ENCODE measurements around the gene HMCN1.
A peak's percentile ranks its signal among the peaks of the same experiment; 100 is the strongest.

Gene HMCN1

DNA sequence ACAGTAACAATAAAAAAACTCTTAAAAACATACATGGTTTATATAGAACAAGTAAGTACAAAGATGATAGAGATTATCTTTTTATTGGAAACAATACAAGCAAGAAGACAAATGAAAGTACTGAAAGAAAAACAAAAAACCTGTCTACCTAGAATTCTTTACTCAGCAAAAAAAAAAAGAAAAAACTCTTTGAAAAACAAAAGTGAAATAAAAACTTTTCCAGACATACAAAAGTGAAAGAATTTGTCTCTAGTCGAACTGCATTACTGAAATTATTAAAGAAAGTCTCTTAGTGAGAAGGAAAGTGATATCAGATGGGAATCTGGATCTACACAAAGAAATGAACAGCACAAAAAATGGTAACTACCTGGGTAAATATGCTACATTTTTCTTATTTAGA lies 2.7 kb upstream of the HMCN1 start:
- Histone ChIP-seq H2AFZ (ENCODE audit: low read depth, low read length) (no peak overlapping the region), H2AK5ac (ENCODE audit: low read length, severe bottlenecking) (no peak overlapping the region), H2BK15ac (ENCODE audit: low read depth, poor library complexity, severe bottlenecking) (no peak overlapping the region), H3K9ac (ENCODE audit: low read length) (no peak overlapping the region), H3K18ac (ENCODE audit: low read depth in 1 of 2, low read length in 2 of 2) (no peak overlapping the region), H3K9me3 (ENCODE audit: control insufficient read depth, low read length) (peaks cover 3% of the 10 kb centered on the region), H3K14ac (ENCODE audit: low read length in 2 of 2) (no peak overlapping the region), H3K4ac (ENCODE audit: low read depth in 1 of 2, low read length in 2 of 2) (no peak overlapping the region), H3K79me1 (replicated peaks; ENCODE audit: low read length, poor library complexity, severe bottlenecking) (peaks cover 2% of the 10 kb centered on the region), H3K27ac (ENCODE audit: low read length, poor library complexity, severe bottlenecking) (no peak overlapping the region), H2BK5ac (ENCODE audit: low read depth, low read length, poor library complexity, severe bottlenecking) (no peak overlapping the region), H4K8ac (ENCODE audit: low read length) (no peak overlapping the region), H3K4me2 (ENCODE audit: low read length, poor library complexity, severe bottlenecking) (no peak overlapping the region), H2BK120ac (ENCODE audit: low read depth, low read length) (no peak overlapping the region), H3K4me1 (ENCODE audit: control insufficient read depth, insufficient read depth, low read depth, low read length) (no peaks in the 10 kb centered on the region), H2BK12ac (ENCODE audit: low read length in 2 of 2) (no peak overlapping the region), H3K23ac (ENCODE audit: low read length in 2 of 2) (no peak overlapping the region), H3K4me3 (ENCODE audit: insufficient read depth in 1 of 2, low read depth in 1 of 2, low read length in 2 of 2) (no peak overlapping the region), H3K36me3 (ENCODE audit: control insufficient read depth in 1 of 2, insufficient read depth in 2 of 2, low read depth in 1 of 2, low read length in 2 of 2) (no peaks in the 10 kb centered on the region), H3K27me3 (ENCODE audit: control insufficient read depth in 1 of 2, insufficient read depth in 1 of 2, low read length in 2 of 2) (no peaks in the 10 kb centered on the region), H4K91ac (ENCODE audit: low read length) (no peak overlapping the region)
- no peak for DNase-seq
- no CpG with 5 or more reads among the region's 1 CpG for WGBS

DNA sequence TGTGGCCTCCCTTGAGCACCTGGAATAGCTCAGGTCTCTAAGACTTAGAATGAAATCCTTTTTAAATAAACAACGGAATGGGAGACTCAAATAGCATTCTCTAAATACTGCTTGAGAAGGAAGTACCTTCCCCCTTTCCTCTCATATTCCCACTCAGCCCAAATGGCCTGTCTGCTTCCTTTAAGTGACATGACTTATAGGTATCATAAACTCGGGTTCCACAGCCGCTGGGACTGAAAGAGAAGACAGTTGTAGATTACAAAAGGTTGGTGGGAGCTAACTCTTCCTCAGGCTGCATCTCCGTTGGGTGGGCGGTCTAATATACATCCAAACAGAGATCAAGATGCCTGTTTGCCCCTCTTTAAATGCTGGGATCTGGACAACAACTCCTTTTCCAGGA lies 1.2 kb upstream of the HMCN1 start:
- Histone ChIP-seq H3K18ac (ENCODE audit: low read depth in 1 of 2, low read length in 2 of 2) (no peak overlapping the region), H3K9me3 (ENCODE audit: control insufficient read depth, low read length) (peaks cover 3% of the 10 kb centered on the region)

DNA sequence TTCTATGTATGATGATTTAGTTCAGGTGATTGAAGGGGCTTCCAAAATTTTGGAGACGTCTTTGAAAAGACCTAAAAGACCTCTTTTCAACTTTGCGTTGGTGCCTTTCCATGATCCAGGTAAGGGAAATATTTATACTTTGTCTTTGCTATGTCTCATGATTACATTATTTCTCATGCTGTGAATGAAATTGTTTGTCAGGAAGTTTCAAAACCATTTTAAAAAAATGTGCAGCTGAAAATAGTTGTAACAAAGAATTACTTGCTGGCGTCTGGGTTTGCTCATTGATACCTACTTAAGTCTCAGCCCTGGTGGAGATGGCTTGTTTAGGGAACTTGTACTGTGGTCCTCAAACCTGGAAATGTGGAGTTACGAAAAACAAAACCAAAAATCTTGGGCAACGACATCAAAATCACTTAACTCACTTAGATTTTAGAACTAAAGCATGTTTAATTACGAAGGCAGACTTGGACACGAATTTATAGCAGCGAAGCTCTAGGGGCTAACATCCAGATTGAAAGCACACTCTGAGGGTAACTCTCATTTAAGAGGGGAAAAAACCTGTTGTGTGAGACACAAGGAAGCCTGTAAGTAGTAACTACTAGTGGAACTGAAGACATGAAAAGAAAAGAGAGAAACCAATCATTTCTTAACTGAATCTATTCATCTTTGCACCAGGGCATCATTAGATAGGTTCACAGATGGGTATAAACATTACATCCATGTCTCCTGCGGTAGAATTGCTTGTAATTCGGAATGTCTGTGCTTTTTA lies 924 bp downstream of the HMCN1 start:
- Histone ChIP-seq H2BK12ac (ENCODE audit: low read length in 2 of 2) (no peak overlapping the region), H3K27ac (ENCODE audit: low read length, poor library complexity, severe bottlenecking) (peak overlapping the region; percentile 63), H3K14ac (ENCODE audit: low read length in 2 of 2) (no peak overlapping the region), H3K4me2 (ENCODE audit: low read length, poor library complexity, severe bottlenecking) (peak overlapping the region; percentile 92), H3K18ac (ENCODE audit: low read depth in 1 of 2, low read length in 2 of 2) (peak overlapping the region; percentile 21 to 98), H3K4me1 (ENCODE audit: control insufficient read depth, insufficient read depth, low read depth, low read length) (no peaks in the 10 kb centered on the region), H3K4ac (ENCODE audit: low read depth in 1 of 2, low read length in 2 of 2) (no peak overlapping the region), H2AK5ac (ENCODE audit: low read length, severe bottlenecking) (peak overlapping the region; percentile 53), H3K27me3 (ENCODE audit: control insufficient read depth in 1 of 2, insufficient read depth in 1 of 2, low read length in 2 of 2) (no peaks in the 10 kb centered on the region), H3K9ac (ENCODE audit: low read length) (peak overlapping the region; percentile 95), H2BK120ac (ENCODE audit: low read depth, low read length) (no peak overlapping the region), H2BK15ac (ENCODE audit: low read depth, poor library complexity, severe bottlenecking) (no peak overlapping the region), H3K36me3 (ENCODE audit: control insufficient read depth in 1 of 2, insufficient read depth in 2 of 2, low read depth in 1 of 2, low read length in 2 of 2) (peaks cover 0 to 9% of the 10 kb centered on the region in 2 experiments), H4K8ac (ENCODE audit: low read length) (no peak overlapping the region), H3K79me1 (replicated peaks; ENCODE audit: low read length, poor library complexity, severe bottlenecking) (peaks cover 9% of the 10 kb centered on the region), H2BK5ac (ENCODE audit: low read depth, low read length, poor library complexity, severe bottlenecking) (no peak overlapping the region), H3K9me3 (ENCODE audit: control insufficient read depth, low read length) (peaks cover 3% of the 10 kb centered on the region), H2AFZ (ENCODE audit: low read depth, low read length) (no peak overlapping the region), H4K91ac (ENCODE audit: low read length) (no peak overlapping the region), H3K23ac (ENCODE audit: low read length in 2 of 2) (no peak overlapping the region), H3K4me3 (ENCODE audit: insufficient read depth in 1 of 2, low read depth in 1 of 2, low read length in 2 of 2) (peak overlapping the region in 1 of 2 experiments; percentile 86)
- 48% methylated on average over 6 of the region's 10 CpGs for WGBS
- peak; percentile 25 for DNase-seq

More for the DNA sequence above, 1.2 kb upstream of the HMCN1 start:
- Histone ChIP-seq H4K8ac (ENCODE audit: low read length) (no peak overlapping the region), H3K27me3 (ENCODE audit: control insufficient read depth in 1 of 2, insufficient read depth in 1 of 2, low read length in 2 of 2) (no peaks in the 10 kb centered on the region), H2BK120ac (ENCODE audit: low read depth, low read length) (no peak overlapping the region), H2AK5ac (ENCODE audit: low read length, severe bottlenecking) (no peak overlapping the region), H3K4me2 (ENCODE audit: low read length, poor library complexity, severe bottlenecking) (no peak overlapping the region), H3K23ac (ENCODE audit: low read length in 2 of 2) (no peak overlapping the region), H3K14ac (ENCODE audit: low read length in 2 of 2) (no peak overlapping the region), H3K79me1 (replicated peaks; ENCODE audit: low read length, poor library complexity, severe bottlenecking) (peaks cover 5% of the 10 kb centered on the region), H3K4ac (ENCODE audit: low read depth in 1 of 2, low read length in 2 of 2) (no peak overlapping the region), H3K36me3 (ENCODE audit: control insufficient read depth in 1 of 2, insufficient read depth in 2 of 2, low read depth in 1 of 2, low read length in 2 of 2) (no peaks in the 10 kb centered on the region), H3K27ac (ENCODE audit: low read length, poor library complexity, severe bottlenecking) (no peak overlapping the region), H2BK5ac (ENCODE audit: low read depth, low read length, poor library complexity, severe bottlenecking) (no peak overlapping the region), H4K91ac (ENCODE audit: low read length) (no peak overlapping the region), H2BK15ac (ENCODE audit: low read depth, poor library complexity, severe bottlenecking) (no peak overlapping the region), H3K4me3 (ENCODE audit: insufficient read depth in 1 of 2, low read depth in 1 of 2, low read length in 2 of 2) (no peak overlapping the region), H2BK12ac (ENCODE audit: low read length in 2 of 2) (no peak overlapping the region), H3K9ac (ENCODE audit: low read length) (no peak overlapping the region), H3K4me1 (ENCODE audit: control insufficient read depth, insufficient read depth, low read depth, low read length) (no peaks in the 10 kb centered on the region), H2AFZ (ENCODE audit: low read depth, low read length) (no peak overlapping the region)
- 13% methylated on average over 4 of the region's 5 CpGs for WGBS
- peak; percentile 9 for DNase-seq

DNA sequence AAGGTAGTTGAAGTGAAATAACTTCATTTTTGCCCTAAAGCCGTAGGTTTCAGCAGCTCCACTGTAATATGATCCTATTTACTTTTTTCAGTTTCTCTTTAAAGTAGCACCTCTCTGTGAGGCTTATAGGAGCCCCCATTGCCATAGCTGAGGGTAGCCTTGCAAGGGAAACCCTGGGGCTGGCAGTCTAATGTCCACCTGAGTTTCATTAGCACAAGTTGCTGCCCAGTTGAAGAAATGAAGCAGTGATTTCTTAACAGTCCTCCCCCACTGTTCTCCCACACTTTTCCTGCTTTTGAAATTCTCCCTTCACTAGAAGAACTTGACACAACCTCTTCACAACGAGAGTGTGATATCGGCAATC lies 1.5 kb downstream of the HMCN1 start:
- WGBS, result 40% methylated on average over 2 of the region's 3 CpGs
- Histone ChIP-seq H3K23ac (ENCODE audit: low read length in 2 of 2) (no peak overlapping the region), H4K8ac (ENCODE audit: low read length) (no peak overlapping the region), H2BK12ac (ENCODE audit: low read length in 2 of 2) (no peak overlapping the region), H3K14ac (ENCODE audit: low read length in 2 of 2) (no peak overlapping the region), H3K4me1 (ENCODE audit: control insufficient read depth, insufficient read depth, low read depth, low read length) (no peaks in the 10 kb centered on the region), H3K4ac (ENCODE audit: low read depth in 1 of 2, low read length in 2 of 2) (no peak overlapping the region), H2AFZ (ENCODE audit: low read depth, low read length) (no peak overlapping the region), H3K4me3 (ENCODE audit: insufficient read depth in 1 of 2, low read depth in 1 of 2, low read length in 2 of 2) (peak overlapping the region; percentile 42 to 86), H3K18ac (ENCODE audit: low read depth in 1 of 2, low read length in 2 of 2) (no peak overlapping the region), H2BK120ac (ENCODE audit: low read depth, low read length) (no peak overlapping the region), H3K9ac (ENCODE audit: low read length) (peak overlapping the region; percentile 95), H3K4me2 (ENCODE audit: low read length, poor library complexity, severe bottlenecking) (peak overlapping the region; percentile 68), H3K9me3 (ENCODE audit: control insufficient read depth, low read length) (peaks cover 3% of the 10 kb centered on the region), H3K36me3 (ENCODE audit: control insufficient read depth in 1 of 2, insufficient read depth in 2 of 2, low read depth in 1 of 2, low read length in 2 of 2) (peaks cover 0 to 9% of the 10 kb centered on the region in 2 experiments), H4K91ac (ENCODE audit: low read length) (no peak overlapping the region), H3K27ac (ENCODE audit: low read length, poor library complexity, severe bottlenecking) (no peak overlapping the region), H3K79me1 (replicated peaks; ENCODE audit: low read length, poor library complexity, severe bottlenecking) (peaks cover 9% of the 10 kb centered on the region), H3K27me3 (ENCODE audit: control insufficient read depth in 1 of 2, insufficient read depth in 1 of 2, low read length in 2 of 2) (no peaks in the 10 kb centered on the region), H2AK5ac (ENCODE audit: low read length, severe bottlenecking) (no peak overlapping the region), H2BK15ac (ENCODE audit: low read depth, poor library complexity, severe bottlenecking) (no peak overlapping the region), H2BK5ac (ENCODE audit: low read depth, low read length, poor library complexity, severe bottlenecking) (no peak overlapping the region)
- peak; percentile 32 for DNase-seq
